CD4-positive, alpha-beta T cell treated with Interleukin-10 for 1 hour (primary cell): Measurements from ENCODE around the gene LRRC45.
A peak's percentile ranks its signal among the peaks of the same experiment; 100 is the strongest.

Experiments used
- DNase-seq: peaks from one replicate; pipeline ENCODE4 v3.0.0-alpha.2; 2020

The LRRC45 gene

GRCh38 chr17:82065638-82066303, 42.7 kb downstream of the LRRC45 start, which contains the start of gene DUS1L:
DUS1L (minus strand) TSS chr17:82065804; CDS start chr17:82065059, 745 bp downstream.
- peak; percentile 79 for DNase-seq

DNA sequence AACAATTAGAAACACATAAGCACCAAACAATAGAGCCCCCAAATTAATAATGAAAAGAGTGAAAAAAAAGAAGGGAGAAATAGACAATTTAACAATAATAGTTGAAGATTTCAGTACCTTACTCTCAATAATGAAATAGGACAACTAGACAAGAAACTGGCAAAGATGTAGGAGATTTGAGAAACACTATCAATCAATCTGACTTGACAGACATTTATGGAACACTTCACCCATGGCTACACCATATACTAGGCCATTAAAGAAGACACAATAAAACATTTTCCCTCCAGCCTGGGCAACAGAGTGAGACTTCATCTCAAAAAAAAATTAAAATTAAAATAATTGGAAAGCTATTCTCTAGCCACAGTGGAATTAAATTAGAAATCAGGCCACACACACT, 47.5 kb downstream of the LRRC45 start:
- DNase-seq = no peak

- DNase-seq = no peak
Measured at GRCh38 chr17:82072827-82073226, 49.7 kb downstream of the LRRC45 start.

DNA sequence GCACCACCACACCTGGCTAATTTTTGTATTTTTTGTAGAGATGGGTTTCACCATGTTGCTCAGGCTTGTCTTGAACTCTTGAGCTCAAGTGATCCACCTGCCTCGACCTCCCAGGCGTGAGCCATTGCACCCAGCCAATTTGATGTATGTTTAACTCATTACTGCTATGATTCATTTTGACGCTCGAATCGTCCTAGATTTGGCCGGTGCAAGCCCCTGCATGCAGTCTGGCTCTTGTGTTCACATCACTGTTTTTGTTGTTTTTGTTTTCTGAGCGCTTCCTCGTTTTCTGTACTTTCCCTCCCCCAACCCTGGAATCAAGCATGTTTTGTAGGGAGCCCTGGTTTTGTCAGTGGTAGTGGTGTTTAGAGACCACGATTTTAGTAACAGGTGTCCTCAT, 50.3 kb downstream of the LRRC45 start:
- no peak for DNase-seq

GRCh38 chr17:82076018-82076784, 53.1 kb downstream of the LRRC45 start:
- no peak for DNase-seq

GRCh38 chr17:82076785-82077591, 53.9 kb downstream of the LRRC45 start:
- no peak for DNase-seq

DNA sequence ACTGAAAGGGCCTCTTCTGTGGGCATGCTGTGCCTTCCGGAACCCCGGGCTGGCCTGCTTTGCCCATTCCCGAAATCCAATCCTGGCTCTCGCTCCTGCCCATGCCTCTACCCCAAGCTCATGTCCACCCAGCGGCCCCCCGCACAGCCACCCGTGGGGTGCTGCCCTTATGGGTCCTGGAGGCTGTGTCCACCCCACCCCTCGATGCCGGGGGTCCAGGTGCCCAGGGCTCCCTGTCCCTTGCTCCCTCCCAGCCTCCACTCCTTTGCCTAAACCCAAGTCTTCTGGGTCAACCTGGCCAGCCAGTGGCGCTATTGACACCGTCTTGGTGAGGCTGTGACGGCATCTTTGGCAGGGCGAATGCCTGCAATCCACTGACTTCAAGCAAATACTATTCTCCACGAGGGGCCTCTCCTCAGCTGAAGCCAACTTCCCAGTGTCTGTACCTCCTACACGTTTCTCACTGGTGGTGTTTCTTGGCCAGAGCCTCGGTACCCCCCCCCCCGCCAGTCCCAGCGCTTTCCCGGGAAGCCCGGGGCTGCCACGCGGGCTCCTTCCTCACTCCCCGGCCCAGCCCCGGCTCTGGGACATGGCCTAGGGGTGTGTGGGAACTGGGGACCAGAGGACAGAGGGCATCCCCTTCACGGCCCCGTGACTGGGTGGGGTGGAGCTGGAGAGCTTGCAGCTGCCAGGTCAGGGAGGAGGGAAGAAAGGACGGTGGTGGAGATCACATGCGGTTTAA, 54.7 kb downstream of the LRRC45 start:
- DNase-seq = no peak

- DNase-seq = no peak
Measured at GRCh38 chr17:82078433-82078832, 55.3 kb downstream of the LRRC45 start.

- no peak for DNase-seq
Measured at GRCh38 chr17:82079001-82079677, 56.0 kb downstream of the LRRC45 start.

DNA sequence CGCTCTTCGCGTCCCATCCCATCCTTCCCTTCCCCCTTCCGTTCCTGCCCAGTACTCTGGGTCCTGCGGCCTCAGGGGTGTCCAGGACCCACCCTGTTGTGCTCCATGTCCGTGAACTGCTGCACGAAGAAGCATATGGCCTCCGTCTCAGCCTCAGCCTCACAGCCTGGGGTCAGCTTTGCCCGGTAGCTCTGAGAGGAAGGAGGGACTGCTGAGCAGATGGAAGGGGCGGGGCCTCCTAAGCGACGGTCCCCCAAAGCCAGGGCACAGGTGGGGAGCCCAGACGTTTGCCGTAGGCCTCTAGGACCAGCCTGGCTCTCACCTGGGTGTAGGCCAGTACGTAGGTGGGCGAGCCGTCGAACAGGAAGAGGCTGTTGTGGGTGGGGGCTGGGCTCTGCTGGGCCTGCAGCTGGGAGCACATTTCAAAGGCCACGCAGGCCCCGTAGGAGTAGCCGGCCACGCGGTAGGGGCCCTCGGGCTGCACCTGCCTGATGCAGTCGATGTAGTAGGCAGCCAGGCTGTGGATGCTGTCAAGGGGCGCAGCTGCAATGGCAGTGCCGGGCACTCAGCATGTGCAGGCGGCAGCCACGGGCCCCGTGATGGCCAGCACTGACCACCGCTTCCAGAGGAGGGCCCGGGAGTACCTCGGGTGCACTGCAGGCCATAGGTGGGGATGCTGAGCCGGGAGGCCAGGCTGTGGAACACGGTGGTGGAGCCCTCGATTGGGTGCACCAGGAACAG, 57.1 kb downstream of the LRRC45 start:
- DNase-seq = no peak
